ENCODE data around the gene ADGRL1.

- TF ChIP-seq CTCF (IDR thresholded peaks at IDR 0.05) (peak in 1 of 4 experiments; percentile 10), POLR2AphosphoS5 (IDR thresholded peaks at IDR 0.05) (no peak)
These were observed 55.8 kb downstream of the ADGRL1 start for GRCh38 chr19:14150041-14150769.
